DMS114 treated with DMSO at 0.1 percent for 48 hours (cell line): ENCODE data around the gene SELENOF.
"Not testable (repeated sequence)": the region's sequence is repeated elsewhere in the genome, so short reads cannot be mapped to it uniquely, and the experiment has no call there.

Source experiments
- DNase-seq: peaks from one replicate; lab custom pipeline; 2025; ENCODE audit not compliant: unreplicated experiment; lab: John Stamatoyannopoulos, UW

Gene SELENOF

DNA sequence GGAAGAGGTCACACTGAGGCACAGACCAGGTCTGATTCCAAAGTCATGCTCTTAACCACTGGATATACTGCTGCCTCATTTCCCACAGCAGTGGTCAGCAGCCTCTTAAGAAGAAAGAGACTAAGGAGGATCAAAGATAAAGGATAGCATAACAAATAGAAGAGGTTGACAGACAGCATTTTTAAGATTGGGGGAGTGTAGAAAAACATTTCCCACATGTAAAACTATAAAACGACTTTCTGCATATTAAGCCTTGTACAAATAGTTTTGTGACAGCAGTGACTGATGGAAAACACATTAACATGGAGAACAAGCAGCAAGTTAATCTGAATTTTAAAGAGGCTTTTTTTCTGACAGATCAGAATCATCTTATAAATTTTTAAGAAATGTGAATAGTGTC, 92.0 kb downstream of the SELENOF start:
- DNase-seq = no peak

DNA sequence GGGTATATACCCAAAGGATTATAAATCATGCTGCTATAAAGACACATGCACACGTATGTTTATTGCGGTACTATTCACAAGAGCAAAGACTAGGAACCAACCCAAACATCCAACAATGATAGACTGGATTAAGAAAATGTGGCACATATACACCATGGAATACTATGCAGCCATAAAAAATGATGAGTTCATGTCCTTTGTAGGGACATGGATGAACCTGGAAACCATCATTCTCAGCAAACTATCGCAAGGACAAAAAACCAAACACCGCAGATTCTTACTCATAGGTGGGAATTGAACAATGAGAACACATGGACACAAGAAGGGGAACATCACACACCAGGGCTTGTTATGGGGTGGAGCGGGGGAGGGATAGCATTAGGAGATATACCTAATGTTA, 94.0 kb downstream of the SELENOF start:
- DNase-seq = not testable (repeated sequence)

DNA sequence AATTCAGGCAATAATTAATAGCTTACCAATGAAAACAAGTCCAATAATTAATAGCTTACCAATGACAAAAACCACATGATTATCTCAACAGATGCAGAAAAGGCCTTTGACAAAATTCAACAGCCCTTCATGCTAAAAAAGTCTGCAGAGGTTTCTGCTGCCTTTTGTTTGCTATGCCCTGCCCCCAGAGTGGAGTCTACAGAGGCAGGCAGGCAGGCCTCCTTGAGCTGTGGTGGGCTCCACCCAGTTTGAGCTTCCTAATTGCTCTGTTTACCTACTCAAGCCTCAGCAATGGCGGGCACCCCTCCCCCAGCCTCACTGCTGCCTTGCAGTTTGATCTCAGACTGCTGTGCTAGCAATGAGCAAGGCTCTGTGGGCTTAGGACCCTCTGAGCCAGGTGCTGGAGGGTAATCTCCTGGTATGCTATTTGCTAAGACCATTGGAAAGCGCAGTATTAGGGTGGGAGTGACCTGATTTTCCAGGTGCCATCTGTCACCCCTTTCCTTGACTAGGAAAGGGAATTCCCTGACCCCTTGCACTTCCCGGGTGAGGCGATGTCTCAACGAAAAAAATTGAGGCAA, 96.6 kb downstream of the SELENOF start:
- DNase-seq = not testable (repeated sequence)

DNA sequence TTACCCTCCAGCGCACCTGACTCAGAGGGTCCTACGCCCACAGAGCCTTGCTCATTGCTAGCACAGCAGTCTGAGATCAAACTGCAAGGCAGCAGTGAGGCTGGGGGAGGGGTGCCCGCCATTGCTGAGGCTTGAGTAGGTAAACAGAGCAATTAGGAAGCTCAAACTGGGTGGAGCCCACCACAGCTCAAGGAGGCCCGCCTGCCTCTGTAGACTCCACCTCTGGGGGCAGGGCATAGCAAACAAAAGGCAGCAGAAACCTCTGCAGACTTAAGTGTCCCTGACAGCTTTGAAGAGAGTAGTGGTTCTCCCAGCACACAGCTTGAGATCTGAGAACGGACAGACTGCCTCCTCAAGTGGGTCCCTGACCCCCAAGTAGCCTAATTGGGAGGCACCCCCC, 99.8 kb downstream of the SELENOF start:
- not testable (repeated sequence) for DNase-seq
